GM23338 (cell line): ENCODE measurements around the gene ZC3H8. TPM values are rescaled to one million over a fixed set of nuclear protein-coding genes. Genes with fewer than 3 reads are reported as not detected.

Source experiments
- ATAC-seq: fragments of 200-7000 bp; cut with Tn5 transposase; 3 replicates; pipeline ENCODE4 v1.9.1; 2020
- DNase-seq: peaks from one replicate; pipeline ENCODE4 v3.0.0-alpha.2; 2015; ENCODE audit warnings: low spot score
- H2AFZ ChIP-seq: fragments of 200-600 bp; sonication (generic); 2 replicates; pipeline ENCODE4 v1.8.0; 2016; ENCODE audit warnings: antibody characterized with exemption, mild to moderate bottlenecking, moderate library complexity
- H3F3A ChIP-seq: fragments of 200-600 bp; sonication (generic); replicated peaks from 2 replicates; pipeline ENCODE4 v1.8.0; 2017; ENCODE audit warnings: antibody characterized with exemption, mixed run types, low read depth
- H3K27ac ChIP-seq: fragments of 200-600 bp; sonication (generic); 2 replicates; pipeline ENCODE4 v1.6.1; 2016; ENCODE audit warnings: low read depth
- H3K27me3 ChIP-seq: fragments of 200-600 bp; sonication (generic); 2 replicates; pipeline ENCODE4 v1.8.0; 2016; ENCODE audit warnings: mild to moderate bottlenecking, mixed run types, moderate library complexity; ENCODE audit not compliant: insufficient read depth
- H3K36me3 ChIP-seq: fragments of 200-600 bp; sonication (generic); 2 replicates; pipeline ENCODE4 v1.8.0; 2016; ENCODE audit warnings: mild to moderate bottlenecking; ENCODE audit not compliant: insufficient read depth
- H3K4me1 ChIP-seq: fragments of 200-600 bp; sonication (generic); 2 replicates; pipeline ENCODE4 v1.8.0; 2016; ENCODE audit warnings: mild to moderate bottlenecking, moderate library complexity; ENCODE audit not compliant: insufficient read depth
- H3K4me2 ChIP-seq: fragments of 200-600 bp; sonication (generic); 2 replicates; pipeline ENCODE4 v1.7.1; 2017; ENCODE audit warnings: mixed run types
- H3K4me3 ChIP-seq: fragments of 200-600 bp; sonication (generic); 2 replicates; pipeline ENCODE4 v1.6.1; 2016; ENCODE audit warnings: mixed run types
- H3K79me2 ChIP-seq: fragments of 200-600 bp; sonication (generic); replicated peaks from 2 replicates; pipeline ENCODE4 v1.8.0; 2017; ENCODE audit warnings: mild to moderate bottlenecking; ENCODE audit not compliant: insufficient read depth
- H3K9me2 ChIP-seq: fragments of 200-600 bp; sonication (generic); 2 replicates; pipeline ENCODE4 v1.8.0; 2017; ENCODE audit not compliant: insufficient read depth
- H4K20me1 ChIP-seq: fragments of 200-600 bp; sonication (generic); replicated peaks from 2 replicates; pipeline ENCODE4 v1.8.0; 2017; ENCODE audit warnings: mild to moderate bottlenecking; ENCODE audit not compliant: insufficient read depth
- H3K27ac Mint-ChIP-seq: 2 replicates; pipeline ENCODE4 v1.8.0; 2020; ENCODE audit warnings: inconsistent platforms, mild to moderate bottlenecking, moderate library complexity, mixed read lengths
- H3K27me3 Mint-ChIP-seq: 3 replicates; pipeline ENCODE4 v1.8.0; 2022; ENCODE audit warnings: low read depth, mild to moderate bottlenecking, moderate library complexity, mixed read lengths, inconsistent platforms; ENCODE audit not compliant: insufficient read depth, poor library complexity
- H3K36me3 Mint-ChIP-seq: 3 replicates; pipeline ENCODE4 v1.8.0; 2021; ENCODE audit warnings: low read depth, mild to moderate bottlenecking, inconsistent platforms, moderate library complexity, mixed read lengths
- H3K4me1 Mint-ChIP-seq: 3 replicates; pipeline ENCODE4 v1.8.0; 2020; ENCODE audit warnings: mild to moderate bottlenecking, inconsistent platforms, mixed read lengths
- H3K4me3 Mint-ChIP-seq: 3 replicates; pipeline ENCODE4 v1.8.0; 2021; ENCODE audit warnings: moderate library complexity, mild to moderate bottlenecking, inconsistent platforms, mixed read lengths
- H3K9me3 Mint-ChIP-seq: 3 replicates; pipeline ENCODE4 v1.8.0; 2020; ENCODE audit warnings: moderate library complexity, mild to moderate bottlenecking, inconsistent platforms, mixed read lengths
- CREB1 ChIP-seq: fragments of 250-450 bp; sonication (Bioruptor Pico); IDR thresholded peaks from 2 replicates; pipeline ENCODE4 v1.5.0; 2020; ENCODE audit warnings: low read depth, mild to moderate bottlenecking, moderate library complexity
- CTCF ChIP-seq, 2 experiments: fragments of 200-600 bp in 1 of 2; sonication (generic) in 1 of 2; conservative IDR thresholded peaks; 2 replicates each; pipeline versions ENCODE4 v1.5.1 to v1.6.1; 2016 to 2017; ENCODE audit warnings: antibody characterized with exemption in 2 of 2, low read depth in 2 of 2, mild to moderate bottlenecking in 2 of 2, moderate library complexity in 1 of 2
- ETS1 ChIP-seq: IDR thresholded peaks from 2 replicates; pipeline ENCODE4 v1.6.1; 2016; ENCODE audit warnings: antibody characterized with exemption
- EZH2phosphoT487 ChIP-seq: fragments of 200-600 bp; sonication (generic); IDR thresholded peaks from one replicate; pipeline ENCODE4 v1.8.1; 2018; ENCODE audit warnings: antibody characterized with exemption; ENCODE audit not compliant: unreplicated experiment
- JUNB ChIP-seq: IDR thresholded peaks from one replicate; pipeline ENCODE4 v1.6.1; 2016; ENCODE audit warnings: antibody characterized with exemption; ENCODE audit not compliant: unreplicated experiment
- POLR2AphosphoS5 ChIP-seq: IDR thresholded peaks from 2 replicates; pipeline ENCODE4 v1.6.1; 2016; ENCODE audit warnings: antibody characterized with exemption, low read depth
- STAT1 ChIP-seq: IDR thresholded peaks from one replicate; pipeline ENCODE4 v1.6.1; 2016; ENCODE audit warnings: antibody characterized with exemption; ENCODE audit not compliant: unreplicated experiment
- ZNF114 ChIP-seq: fragments of 250-450 bp; sonication (Bioruptor Pico); IDR thresholded peaks from 2 replicates; pipeline ENCODE4 v1.5.0; 2020; ENCODE audit warnings: mild to moderate bottlenecking, moderate library complexity
- ZNF331 ChIP-seq: fragments of 250-450 bp; sonication (Bioruptor Pico); IDR thresholded peaks from 2 replicates; pipeline ENCODE4 v1.5.0; 2020; ENCODE audit warnings: low read depth, mild to moderate bottlenecking, moderate library complexity
- ZNF462 ChIP-seq: fragments of 250-450 bp; sonication (Bioruptor Pico); IDR thresholded peaks from 2 replicates; pipeline ENCODE4 v1.5.0; 2020; ENCODE audit warnings: mild to moderate bottlenecking, moderate library complexity
- long read RNA-seq: library from polyadenylated mRNA; unstranded; transcript quantifications from one replicate; pipeline ENCODE4 v2.0.0, GENCODE V29; 2020; ENCODE audit not compliant: unreplicated experiment
- polyA plus RNA-seq: library from polyadenylated mRNA; unstranded; fragments of >200 nt; fragmentation: Nextera tagmentation; extraction: Ambion mirVana; gene quantifications from 2 replicates; pipeline ENCODE4 v1.2.1, GENCODE V29; 2016
- total RNA-seq: library from RNA; depleted of rRNA; stranded (reverse); fragments of >200 nt; shearing (Covaris generic); gene quantifications from 2 replicates; pipeline ENCODE4 v1.2.3, GENCODE V29; 2014; rRNA removed

The ZC3H8 gene
- total RNA-seq (3.0 and 13.3 TPM in 2 replicates), polyA plus RNA-seq (42.8 and 49.1 TPM in 2 replicates)
- long read RNA-seq, partial matches to known transcripts = 4 of 7 reads
- long read RNA-seq, other reads (novel, unspliced or antisense) = 1 of 7 reads

- Histone ChIP-seq H3K4me3 (peak within 1 kb of the TSS; percentile 88), H4K20me1 (no peaks in the 10 kb centered on the region), H3K27ac (peak within 1 kb of the TSS; percentile 78; the same call in 1 of the 2 replicates), H3K4me2 (peak within 1 kb of the TSS; percentile 98), H3K27me3 (no peaks in the 10 kb centered on the region), H3K9me2 (no peaks in the 10 kb centered on the region), H3K79me2 (peaks cover 8% of the 10 kb centered on the region; the same call in 1 of the 2 replicates), H3F3A (no peaks in the 10 kb centered on the region), H3K4me1 (peaks cover 8% of the 10 kb centered on the region), H3K36me3 (no peaks in the 10 kb centered on the region), H2AFZ (peak within 1 kb of the TSS; percentile 99)
- DNase-seq (peak; percentile 95), ATAC-seq (peak; percentile 97)
- H3K4me3 Mint-ChIP-seq = peak within 1 kb of the TSS; percentile 84
- H3K36me3 Mint-ChIP-seq = no peaks in the 10 kb centered on the region; the same call in 2 of the 3 replicates
- TF ChIP-seq JUNB (no peak), ZNF331 (CRISPR knock-in tag) (no peak), ZNF114 (CRISPR knock-in tag) (no peak), POLR2AphosphoS5 (peak; percentile 85), ZNF462 (no peak), CTCF (conservative IDR thresholded peaks at IDR 0.05; ENCODE audit: low read depth in 2 of 2) (no peak), CREB1 (CRISPR knock-in tag) (peak; percentile 28; the same call in 1 of the 2 replicates), EZH2phosphoT487 (no peak), STAT1 (no peak), ETS1 (no peak)
- H3K27me3 Mint-ChIP-seq = no peaks in the 10 kb centered on the region
- H3K27ac Mint-ChIP-seq = no peak within 1 kb of the TSS
- H3K4me1 Mint-ChIP-seq = peaks cover 6% of the 10 kb centered on the region; the same call in 2 of the 3 replicates
- H3K9me3 Mint-ChIP-seq = no peaks in the 10 kb centered on the region
Observed at GRCh38 chr2:112254466-112255240, at the start of gene ZC3H8. ZC3H8 (minus strand) TSS chr2:112255042; CDS start chr2:112254981, 61 bp downstream.
